CD8-positive, alpha-beta memory T cell (primary cell): ENCODE results near the gene PVALEF. TPM values are rescaled to one million over a fixed set of nuclear protein-coding genes. Genes with fewer than 3 reads are reported as not detected.
A peak's percentile ranks its signal among the peaks of the same experiment; 100 is the strongest.
"Not testable (repeated sequence)": the region's sequence is repeated elsewhere in the genome, so short reads cannot be mapped to it uniquely, and the experiment has no call there.

Experiments used
- CTCF ChIA-PET: fragments of 350-600 bp; sonication (Branson Sonifier 250); formaldehyde crosslinking; loops from one replicate; lab custom pipeline; 2021; ENCODE audit warnings: antibody characterized with exemption; lab: Charles Lee
- POLR2A ChIA-PET: fragments of 350-600 bp; sonication (Branson Sonifier 250); formaldehyde crosslinking; loops from one replicate; lab custom pipeline; 2021; ENCODE audit warnings: antibody characterized with exemption; lab: Charles Lee
- DNase-seq, 5 donors: peaks; one replicate each; pipeline versions ENCODE4 v3.0.0 to v3.0.0-alpha.2; 2020 to 2022; ENCODE audit warnings: mixed read lengths in 1 of 5
- H3K27ac ChIP-seq: one replicate; pipeline ENCODE4 v1.7.0; 2013; ENCODE audit warnings: low read depth, mild to moderate bottlenecking, low read length, moderate library complexity
- H3K27me3 ChIP-seq: 2 replicates; pipeline ENCODE4 v1.7.0; 2013; ENCODE audit warnings: low read length, mild to moderate bottlenecking; ENCODE audit not compliant: insufficient read depth, poor library complexity, severe bottlenecking
- H3K36me3 ChIP-seq: 2 replicates; pipeline ENCODE4 v1.7.0; 2013; ENCODE audit warnings: mild to moderate bottlenecking, low read length, moderate library complexity; ENCODE audit not compliant: insufficient read depth
- H3K4me1 ChIP-seq: 2 replicates; pipeline ENCODE4 v1.7.0; 2013; ENCODE audit warnings: mild to moderate bottlenecking, low read length, moderate library complexity; ENCODE audit not compliant: insufficient read depth
- H3K4me3 ChIP-seq: 2 replicates; pipeline ENCODE4 v1.7.0; 2013; ENCODE audit warnings: mild to moderate bottlenecking, low read length
- H3K9me3 ChIP-seq: 2 replicates; pipeline ENCODE4 v1.7.0; 2013; ENCODE audit warnings: mild to moderate bottlenecking, low read length
- H3K27ac Mint-ChIP-seq, 8 donors: one replicate each; pipeline ENCODE4 v1.8.0; 2020 to 2021; ENCODE audit warnings: mixed read lengths in 8 of 8, mild to moderate bottlenecking in 6 of 8, inconsistent platforms in 3 of 8, moderate library complexity in 3 of 8
- H3K27me3 Mint-ChIP-seq, 2 donors: one replicate each; pipeline ENCODE4 v1.8.0; 2020 to 2021; ENCODE audit warnings: mixed read lengths in 2 of 2, mild to moderate bottlenecking in 1 of 2, moderate library complexity in 1 of 2
- H3K36me3 Mint-ChIP-seq, 3 donors: one replicate each; pipeline ENCODE4 v1.8.0; 2020 to 2021; ENCODE audit warnings: mixed read lengths in 3 of 3, inconsistent platforms in 1 of 3, mild to moderate bottlenecking in 1 of 3
- H3K4me1 Mint-ChIP-seq, 3 donors: one replicate each; pipeline ENCODE4 v1.8.0; 2020 to 2021; ENCODE audit warnings: mixed read lengths in 3 of 3, inconsistent platforms in 1 of 3, mild to moderate bottlenecking in 1 of 3
- H3K4me3 Mint-ChIP-seq, 7 donors: one replicate each; pipeline ENCODE4 v1.8.0; 2020 to 2021; ENCODE audit warnings: mixed read lengths in 7 of 7, mild to moderate bottlenecking in 6 of 7, moderate library complexity in 4 of 7, inconsistent platforms in 2 of 7
- H3K9me3 Mint-ChIP-seq, 5 donors: one replicate each; pipeline ENCODE4 v1.8.0; 2020 to 2022; ENCODE audit warnings: mixed read lengths in 5 of 5, mild to moderate bottlenecking in 3 of 5, moderate library complexity in 2 of 5, inconsistent platforms in 1 of 5
- polyA plus RNA-seq: library from polyadenylated mRNA; unstranded; fragments of 300-500 nt; fragmentation: Illumina TruSeq; gene quantifications from one replicate; pipeline ENCODE4 v1.2.3, GENCODE V29; 2021
- total RNA-seq, 2 experiments: library from RNA; stranded (reverse); gene quantifications; one replicate each; pipeline ENCODE4 v1.2.3, GENCODE V29; 2021

Gene PVALEF
- total and polyA plus RNA-seq, 3 experiments from 2014 or later, result not detected

DNA sequence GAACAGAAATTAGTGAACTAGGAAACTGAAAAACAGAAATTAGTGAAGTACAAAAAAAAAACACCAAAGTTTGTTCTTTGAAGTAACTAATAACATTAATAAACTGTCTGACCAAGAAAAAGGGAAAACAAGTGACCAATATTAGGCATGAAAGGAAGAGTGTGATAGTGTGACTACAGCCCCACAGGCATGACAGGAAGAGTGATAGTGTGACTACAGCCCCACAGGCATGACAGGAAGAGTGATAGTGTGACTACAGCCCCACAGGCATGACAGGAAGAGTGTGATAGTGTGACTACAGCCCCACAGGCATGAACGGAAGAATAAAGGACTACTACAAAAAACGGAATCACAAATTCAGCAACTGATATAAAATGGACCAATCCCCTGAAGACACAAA, 62.3 kb downstream of the PVALEF start:
- POLR2A ChIA-PET, H3K4me1 ChIP-seq, H3K9me3 Mint-ChIP-seq, H3K36me3 ChIP-seq, CTCF ChIA-PET, DNase-seq, H3K9me3 ChIP-seq, H3K4me3 Mint-ChIP-seq, H3K27me3 Mint-ChIP-seq, H3K27ac ChIP-seq, H3K27me3 ChIP-seq, H3K4me3 ChIP-seq: not testable (repeated sequence)
- peaks cover 12 to 18% (median 12%) of the 10 kb centered on the region in 3 donors for H3K4me1 Mint-ChIP-seq
- H3K36me3 Mint-ChIP-seq, result peaks cover 8 to 21% (median 9%) of the 10 kb centered on the region in 3 donors
- peak overlapping the region in 1 of 8 donors; percentile 37 for H3K27ac Mint-ChIP-seq

DNA sequence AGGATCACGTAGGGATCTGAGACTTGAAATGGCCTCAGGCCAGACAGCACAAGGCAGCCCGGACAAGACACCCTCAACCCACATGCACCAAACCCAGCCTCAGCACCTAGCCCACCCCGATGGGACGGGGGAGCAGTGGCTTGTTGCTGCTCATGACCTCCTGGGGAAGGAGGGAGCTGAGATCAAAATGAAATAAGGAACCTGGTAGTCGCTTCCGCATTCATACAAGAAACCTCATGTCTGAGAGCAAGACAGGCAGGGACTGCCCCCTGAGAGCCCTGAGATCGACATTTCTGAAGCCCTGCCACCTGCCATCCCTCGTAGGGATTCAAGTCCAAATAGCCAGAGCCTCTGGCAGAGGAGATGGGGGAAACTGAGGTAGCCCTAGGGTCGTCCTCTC, 63.1 kb downstream of the PVALEF start:
- ChIA-PET POLR2A (no interaction called here), CTCF (no interaction called here)
- no peak overlapping the region for H3K4me3 ChIP-seq
- H3K27ac ChIP-seq, result no peak overlapping the region
- DNase-seq, result no peak
- Mint-ChIP-seq H3K9me3 (no peaks in the 10 kb centered on the region), H3K36me3 (peaks cover 8 to 27% (median 9%) of the 10 kb centered on the region in 3 donors), H3K4me1 (peaks cover 7 to 17% (median 10%) of the 10 kb centered on the region in 3 donors), H3K27ac (no peak overlapping the region), H3K4me3 (no peak overlapping the region), H3K27me3 (peaks cover 0 to 3% of the 10 kb centered on the region in 2 donors)
- peaks cover 4% of the 10 kb centered on the region for H3K36me3 ChIP-seq
- H3K27me3 ChIP-seq, result no peaks in the 10 kb centered on the region
- no peaks in the 10 kb centered on the region for H3K9me3 ChIP-seq
- H3K4me1 ChIP-seq, result peaks cover 5% of the 10 kb centered on the region

DNA sequence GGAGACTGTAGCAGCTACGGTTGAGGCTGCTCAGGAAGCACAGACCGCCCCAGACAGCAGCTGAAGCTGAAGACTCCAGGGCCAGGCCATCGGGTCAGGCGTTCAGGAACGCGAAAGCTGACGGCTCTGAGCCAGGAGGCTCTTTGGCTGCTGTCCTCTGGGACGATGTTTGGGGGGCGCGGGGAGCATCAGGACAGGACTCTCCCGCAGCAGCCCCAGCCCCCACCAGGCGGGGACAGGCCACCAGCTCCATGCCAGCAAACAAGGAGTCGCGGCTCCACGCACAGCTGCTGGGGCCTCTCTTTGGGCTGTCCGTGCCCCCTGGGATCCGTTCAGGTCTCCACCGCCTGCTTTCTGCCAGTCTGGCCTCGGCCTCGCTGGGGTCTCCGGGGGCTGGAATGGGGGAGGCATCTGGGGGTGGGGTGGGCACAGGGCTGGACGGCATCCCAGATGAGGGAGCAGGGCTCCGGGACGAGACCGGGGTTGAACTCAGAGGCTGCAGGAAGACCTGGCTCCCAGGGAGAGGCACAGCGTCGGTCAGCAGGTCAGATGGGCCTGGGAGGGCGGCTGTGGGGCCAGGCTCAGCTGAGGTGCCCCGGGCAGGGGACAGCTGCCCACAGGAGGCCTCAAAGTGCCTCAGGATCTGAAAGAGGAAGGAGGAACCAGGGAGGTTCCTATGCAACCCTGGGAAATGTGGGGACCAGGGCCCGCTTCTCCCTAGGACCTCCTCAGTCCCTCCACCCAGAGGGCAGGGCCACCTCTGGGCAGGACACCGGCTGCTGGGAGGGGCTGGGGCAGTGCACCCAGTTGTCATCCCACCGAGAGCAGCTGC, 63.7 kb downstream of the PVALEF start:
- Mint-ChIP-seq H3K9me3 (no peaks in the 10 kb centered on the region), H3K27me3 (peaks cover 0 to 3% of the 10 kb centered on the region in 2 donors), H3K4me3 (no peak overlapping the region), H3K36me3 (peaks cover 8 to 27% (median 9%) of the 10 kb centered on the region in 3 donors), H3K4me1 (peaks cover under 1 to 11% (median 5%) of the 10 kb centered on the region in 3 donors), H3K27ac (no peak overlapping the region)
- no peaks in the 10 kb centered on the region for H3K4me1 ChIP-seq
- H3K4me3 ChIP-seq, result no peak overlapping the region
- H3K36me3 ChIP-seq, result peaks cover 4% of the 10 kb centered on the region
- H3K27me3 ChIP-seq, result no peaks in the 10 kb centered on the region
- ChIA-PET CTCF (no interaction called here), POLR2A (interaction anchor here (0.5 kb wide), 1 partner anchor 18 kb away, joined by 7 read pairs; no protein-coding TSS in a partner anchor)
- DNase-seq, result no peak
- no peak overlapping the region for H3K27ac ChIP-seq
- H3K9me3 ChIP-seq, result no peaks in the 10 kb centered on the region

DNA sequence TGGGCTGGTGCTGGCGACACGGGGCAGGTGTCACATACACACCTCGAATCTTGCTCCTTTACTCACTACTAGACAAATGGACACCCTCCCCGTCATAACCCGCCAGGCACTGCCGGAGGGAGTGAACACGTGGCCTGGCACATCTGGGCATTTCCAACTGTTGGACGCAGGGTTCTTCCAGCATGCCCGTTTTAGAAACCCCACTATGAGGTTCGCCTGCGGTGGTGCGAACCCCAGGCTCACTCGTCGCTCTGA, 64.3 kb downstream of the PVALEF start:
- Histone ChIP-seq H3K4me1 (no peaks in the 10 kb centered on the region), H3K4me3 (no peak overlapping the region), H3K9me3 (no peaks in the 10 kb centered on the region), H3K36me3 (peaks cover 4% of the 10 kb centered on the region), H3K27ac (no peak overlapping the region), H3K27me3 (no peaks in the 10 kb centered on the region)
- ChIA-PET POLR2A (interaction anchor here (0.5 kb wide), 1 partner anchor 18 kb away, joined by 7 read pairs; no protein-coding TSS in a partner anchor), CTCF (interaction anchor here (1.2 kb wide), 1 partner anchor 11 kb away, joined by 3 read pairs; no protein-coding TSS in a partner anchor)
- Mint-ChIP-seq H3K36me3 (peaks cover 8 to 28% (median 9%) of the 10 kb centered on the region in 3 donors), H3K27ac (no peak overlapping the region), H3K4me1 (peaks cover 1 to 13% (median 5%) of the 10 kb centered on the region in 3 donors), H3K27me3 (peaks cover 0 to 1% of the 10 kb centered on the region in 2 donors), H3K4me3 (peak overlapping the region in 1 of 7 donors; percentile 40), H3K9me3 (no peaks in the 10 kb centered on the region)
- DNase-seq, result no peak

DNA sequence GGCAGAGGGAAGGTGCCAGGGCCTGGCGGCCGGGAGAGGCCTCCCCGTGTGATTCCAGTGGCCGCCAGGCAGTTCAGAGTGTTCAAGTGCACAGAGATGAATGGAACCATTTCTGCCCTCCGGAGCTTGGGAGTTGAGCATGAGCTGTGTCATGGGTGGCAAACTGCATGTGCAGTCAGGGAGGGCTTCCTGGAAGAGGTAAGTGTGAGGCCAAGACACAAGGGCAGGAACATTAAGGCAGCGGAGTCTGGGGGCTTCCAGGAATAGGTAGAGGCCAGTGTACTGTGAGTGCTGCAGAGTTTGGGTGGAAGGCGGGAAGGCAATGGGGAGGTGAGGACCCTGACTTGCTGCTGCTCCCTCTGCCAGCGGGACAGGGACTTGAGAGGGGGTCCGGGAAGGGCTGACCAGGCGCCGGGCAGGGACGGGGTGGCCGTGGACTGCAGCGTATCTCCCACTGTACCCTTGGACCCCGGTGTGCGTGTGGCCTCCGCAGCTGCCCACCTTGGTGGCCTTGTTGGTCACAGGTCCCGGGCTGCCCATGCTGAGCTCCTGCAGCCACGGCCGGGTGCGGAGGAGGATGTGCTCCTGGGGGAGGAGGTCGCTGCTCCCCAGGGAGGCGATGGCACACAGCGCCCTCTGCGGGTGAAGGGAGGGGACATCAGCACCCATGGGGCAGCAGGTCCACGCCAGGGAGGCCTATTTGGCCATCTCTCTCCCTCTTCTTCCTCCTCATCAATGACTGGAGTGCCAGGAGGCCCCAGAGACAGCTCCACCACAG, 64.9 kb downstream of the PVALEF start:
- Histone ChIP-seq H3K27me3 (no peaks in the 10 kb centered on the region), H3K4me1 (no peaks in the 10 kb centered on the region), H3K27ac (no peak overlapping the region), H3K9me3 (no peaks in the 10 kb centered on the region), H3K36me3 (peaks cover 4% of the 10 kb centered on the region), H3K4me3 (no peak overlapping the region)
- Mint-ChIP-seq H3K27ac (no peak overlapping the region), H3K9me3 (no peaks in the 10 kb centered on the region), H3K4me3 (peak overlapping the region in 2 of 7 donors; percentile 40 to 41), H3K27me3 (no peaks in the 10 kb centered on the region), H3K4me1 (peaks cover 8 to 19% (median 12%) of the 10 kb centered on the region in 3 donors), H3K36me3 (peaks cover 8 to 35% (median 11%) of the 10 kb centered on the region in 3 donors)
- CTCF ChIA-PET, result interaction anchor here (1.2 kb wide), 1 partner anchor 10 kb away, joined by 3 read pairs; no protein-coding TSS in a partner anchor
- POLR2A ChIA-PET, result no interaction called here
- no peak for DNase-seq

DNA sequence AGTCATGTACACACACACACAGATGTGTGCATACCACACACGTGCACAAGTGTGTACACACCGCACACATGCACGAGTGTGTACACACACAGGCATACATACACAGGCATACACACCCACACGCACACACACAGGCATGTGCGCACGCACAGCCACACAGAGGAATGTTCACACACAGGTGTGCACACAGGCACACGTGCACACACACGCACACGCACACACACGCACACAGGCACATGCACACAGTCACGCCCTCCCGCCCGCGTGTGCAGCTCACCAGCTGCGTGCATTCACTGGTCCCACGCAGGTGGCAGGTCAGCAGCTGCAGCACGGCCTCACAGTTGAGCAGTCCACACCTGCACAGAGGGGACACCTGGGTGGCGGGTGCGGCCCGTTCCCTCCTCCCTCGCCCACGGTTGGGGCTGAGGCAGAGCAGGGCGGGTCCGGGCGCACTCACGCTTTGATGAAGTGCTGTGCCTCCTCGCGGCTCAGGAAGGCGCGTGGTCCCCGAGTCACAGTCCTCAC, 65.9 kb downstream of the PVALEF start:
- no peak for DNase-seq
- H3K4me3 ChIP-seq, result no peak overlapping the region
- Mint-ChIP-seq H3K9me3 (no peaks in the 10 kb centered on the region), H3K27ac (peak overlapping the region in 2 of 8 donors; percentile 1 to 50), H3K4me1 (peaks cover 13 to 21% (median 14%) of the 10 kb centered on the region in 3 donors), H3K27me3 (no peaks in the 10 kb centered on the region), H3K36me3 (peaks cover 8 to 36% (median 11%) of the 10 kb centered on the region in 3 donors), H3K4me3 (no peak overlapping the region)
- no peaks in the 10 kb centered on the region for H3K9me3 ChIP-seq
- no peak overlapping the region for H3K27ac ChIP-seq
- POLR2A ChIA-PET, result no interaction called here
- no peaks in the 10 kb centered on the region for H3K4me1 ChIP-seq
- peaks cover 4% of the 10 kb centered on the region for H3K36me3 ChIP-seq
- no peaks in the 10 kb centered on the region for H3K27me3 ChIP-seq
- CTCF ChIA-PET, result no interaction called here

DNA sequence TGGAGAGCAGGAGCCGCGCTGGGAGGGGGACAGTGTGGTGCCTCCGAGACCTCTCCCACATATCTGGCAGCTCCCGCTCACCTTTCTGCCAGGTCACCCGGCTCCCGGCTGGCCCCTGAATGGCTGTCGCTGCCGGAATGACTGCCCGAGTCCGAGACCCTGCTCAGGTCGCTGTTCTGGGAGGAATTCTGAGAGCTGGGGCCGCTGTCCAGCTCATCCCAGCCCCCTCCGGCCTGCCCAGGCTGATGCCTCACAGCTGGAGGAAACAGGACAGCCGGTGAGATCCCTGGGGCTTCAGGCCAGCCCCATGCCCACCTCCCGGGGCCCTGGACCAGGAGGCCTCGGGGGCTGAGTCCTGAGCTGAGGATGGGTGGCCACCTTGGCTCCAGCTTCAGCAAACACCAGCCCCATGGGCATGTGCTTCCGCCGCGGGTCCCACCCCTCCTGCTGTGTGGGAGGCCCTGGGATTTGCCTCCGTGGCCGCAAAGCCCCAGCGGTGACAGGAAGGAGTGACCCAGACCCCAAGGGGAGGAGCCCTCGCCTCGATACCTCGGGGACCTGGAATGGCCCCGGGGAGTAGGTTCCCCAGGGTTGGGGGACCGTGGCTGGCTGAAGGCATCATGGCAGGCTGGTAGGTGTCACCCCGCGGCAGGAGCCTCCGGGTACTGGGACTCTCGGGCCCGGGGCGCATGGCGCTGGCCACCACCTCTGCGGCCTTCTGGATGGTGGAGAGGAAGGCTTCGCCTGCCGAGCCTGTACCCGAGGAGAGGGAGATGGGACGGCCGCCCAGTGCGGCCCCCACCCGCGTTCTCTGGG, 66.7 kb downstream of the PVALEF start:
- no peaks in the 10 kb centered on the region for H3K27me3 ChIP-seq
- Mint-ChIP-seq H3K27me3 (no peaks in the 10 kb centered on the region), H3K9me3 (no peaks in the 10 kb centered on the region), H3K36me3 (peaks cover 8 to 36% (median 11%) of the 10 kb centered on the region in 3 donors), H3K4me1 (peaks cover 16 to 21% (median 17%) of the 10 kb centered on the region in 3 donors), H3K4me3 (no peak overlapping the region), H3K27ac (no peak overlapping the region)
- H3K36me3 ChIP-seq, result peaks cover 4% of the 10 kb centered on the region
- CTCF ChIA-PET, result no interaction called here
- no peak overlapping the region for H3K4me3 ChIP-seq
- DNase-seq, result no peak
- peaks cover 5% of the 10 kb centered on the region for H3K4me1 ChIP-seq
- no peak overlapping the region for H3K27ac ChIP-seq
- POLR2A ChIA-PET, result no interaction called here
- no peaks in the 10 kb centered on the region for H3K9me3 ChIP-seq
